SK-N-SH treated with all-trans-retinoic acid at 6 μM for 48 hours (cell line): ENCODE measurements around the gene CCDC40.

Source experiments
- CREB5 ChIP-seq: fragments of 250-450 bp; sonication (Bioruptor Pico); IDR thresholded peaks from 2 replicates; pipeline ENCODE4 v1.5.1; 2020; ENCODE audit warnings: low read depth, mild to moderate bottlenecking, moderate library complexity
- TCF4 ChIP-seq: fragments of 250-450 bp; sonication (Bioruptor Pico); IDR thresholded peaks from 2 replicates; pipeline ENCODE4 v1.8.0; 2021; ENCODE audit warnings: mild to moderate bottlenecking, moderate library complexity, borderline replicate concordance
- ZNF8 ChIP-seq: fragments of 450-650 bp; formaldehyde crosslinking; IDR thresholded peaks from 2 replicates; pipeline ENCODE4 v1.5.0; 2020; ENCODE audit warnings: mild to moderate bottlenecking, moderate library complexity

GRCh38 chr17:80086616-80087015 is 50.2 kb downstream of the CCDC40 start:
- TF ChIP-seq TCF4 (CRISPR knock-in tag) (no peak), CREB5 (CRISPR knock-in tag) (no peak), ZNF8 (CRISPR knock-in tag) (no peak)
